Measurements from ENCODE around the gene SCD5. TPM values are rescaled to one million over a fixed set of nuclear protein-coding genes. Genes with fewer than 3 reads are reported as not detected.

SCD5 gene
- total RNA-seq, 1 donor from 2014 or later: 36.9 TPM

DNA sequence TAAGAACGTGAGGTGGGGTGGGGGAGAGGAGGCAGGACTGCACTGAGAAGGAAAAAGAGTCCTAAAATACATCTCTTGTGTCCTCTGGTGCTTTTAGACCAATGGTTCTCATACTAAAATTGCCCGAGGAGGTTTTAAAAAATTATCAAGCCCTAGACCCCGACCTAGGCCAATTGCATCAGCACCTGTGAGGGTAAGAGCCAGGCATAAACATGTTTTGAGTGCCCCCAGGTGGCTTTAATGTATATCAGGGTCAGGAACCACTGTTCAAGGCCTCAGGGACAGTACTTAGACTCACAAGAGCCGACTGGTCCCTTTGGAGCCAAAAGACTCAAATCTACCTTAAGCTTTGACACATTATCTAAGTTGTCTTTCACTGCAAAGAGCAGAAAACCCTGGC lies 199.3 kb downstream of the SCD5 start:
- Histone ChIP-seq H3K27ac (no peak overlapping the region), H4K20me1 (ENCODE audit: low read depth) (no peaks in the 10 kb centered on the region), H3K79me2 (ENCODE audit: low read depth) (no peaks in the 10 kb centered on the region), H3K4me1 (no peaks in the 10 kb centered on the region), H3K9me3 (ENCODE audit: low read depth) (no peaks in the 10 kb centered on the region), H3K4me3 (no peak overlapping the region), H3K36me3 (no peaks in the 10 kb centered on the region), H3K9ac (no peak overlapping the region), H3K4me2 (no peak overlapping the region), H3K27me3 (no peaks in the 10 kb centered on the region), H2AFZ (replicated peaks) (no peak overlapping the region), H3F3A (ENCODE audit: low read depth) (no peaks in the 10 kb centered on the region)
- Mint-ChIP-seq H3K27ac (no peak overlapping the region), H3K36me3 (no peaks in the 10 kb centered on the region), H3K4me1 (no peaks in the 10 kb centered on the region), H3K4me3 (no peak overlapping the region), H3K27me3 (ENCODE audit: insufficient read depth, low read depth) (peaks cover 6% of the 10 kb centered on the region), H3K9me3 (no peaks in the 10 kb centered on the region)
- DNase-seq (ENCODE audit: low spot score): peak; percentile 32
- TF ChIP-seq EZH2 (IDR thresholded peaks at IDR 0.05) (no peak), EZH2phosphoT487 (IDR thresholded peaks at IDR 0.05) (no peak)
- TF ChIP-seq, protein P1, sequence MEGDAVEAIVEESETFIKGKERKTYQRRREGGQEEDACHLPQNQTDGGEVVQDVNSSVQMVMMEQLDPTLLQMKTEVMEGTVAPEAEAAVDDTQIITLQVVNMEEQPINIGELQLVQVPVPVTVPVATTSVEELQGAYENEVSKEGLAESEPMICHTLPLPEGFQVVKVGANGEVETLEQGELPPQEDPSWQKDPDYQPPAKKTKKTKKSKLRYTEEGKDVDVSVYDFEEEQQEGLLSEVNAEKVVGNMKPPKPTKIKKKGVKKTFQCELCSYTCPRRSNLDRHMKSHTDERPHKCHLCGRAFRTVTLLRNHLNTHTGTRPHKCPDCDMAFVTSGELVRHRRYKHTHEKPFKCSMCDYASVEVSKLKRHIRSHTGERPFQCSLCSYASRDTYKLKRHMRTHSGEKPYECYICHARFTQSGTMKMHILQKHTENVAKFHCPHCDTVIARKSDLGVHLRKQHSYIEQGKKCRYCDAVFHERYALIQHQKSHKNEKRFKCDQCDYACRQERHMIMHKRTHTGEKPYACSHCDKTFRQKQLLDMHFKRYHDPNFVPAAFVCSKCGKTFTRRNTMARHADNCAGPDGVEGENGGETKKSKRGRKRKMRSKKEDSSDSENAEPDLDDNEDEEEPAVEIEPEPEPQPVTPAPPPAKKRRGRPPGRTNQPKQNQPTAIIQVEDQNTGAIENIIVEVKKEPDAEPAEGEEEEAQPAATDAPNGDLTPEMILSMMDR (IDR thresholded peaks at IDR 0.05): peak; percentile 39

DNA sequence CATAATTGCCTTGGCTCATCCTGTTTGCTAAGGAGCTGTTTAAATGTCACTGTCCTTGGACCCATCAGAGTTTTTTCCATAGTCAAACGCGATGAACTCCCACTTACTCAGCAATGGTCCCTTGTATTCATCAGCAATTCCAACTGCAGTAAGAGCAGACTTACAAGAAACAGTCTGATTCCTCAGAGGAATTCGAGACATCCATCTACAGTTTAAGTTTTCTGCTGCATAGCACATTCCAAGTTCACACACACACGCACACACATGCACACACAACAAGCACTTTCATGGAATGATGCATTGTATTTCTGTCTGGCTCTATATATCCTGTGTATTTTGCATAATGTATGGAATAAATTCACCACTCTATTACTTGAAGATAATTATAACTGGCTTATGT lies 204.1 kb downstream of the SCD5 start:
- Histone ChIP-seq H3K4me1 (peaks cover 15% of the 10 kb centered on the region), H3K4me2 (no peak overlapping the region), H3F3A (ENCODE audit: low read depth) (no peaks in the 10 kb centered on the region), H3K9me3 (ENCODE audit: low read depth) (no peaks in the 10 kb centered on the region), H4K20me1 (ENCODE audit: low read depth) (no peaks in the 10 kb centered on the region), H2AFZ (replicated peaks) (no peak overlapping the region), H3K27ac (no peak overlapping the region), H3K79me2 (ENCODE audit: low read depth) (no peaks in the 10 kb centered on the region), H3K27me3 (no peaks in the 10 kb centered on the region), H3K4me3 (no peak overlapping the region), H3K9ac (no peak overlapping the region), H3K36me3 (no peaks in the 10 kb centered on the region)
- H3K9me3 Mint-ChIP-seq: no peaks in the 10 kb centered on the region
- no peaks in the 10 kb centered on the region for H3K4me1 Mint-ChIP-seq
- no peaks in the 10 kb centered on the region for H3K36me3 Mint-ChIP-seq
- DNase-seq (ENCODE audit: low spot score): no peak
- H3K4me3 Mint-ChIP-seq: no peak overlapping the region
- no peak overlapping the region for H3K27ac Mint-ChIP-seq
- peaks cover 6% of the 10 kb centered on the region for H3K27me3 Mint-ChIP-seq (ENCODE audit: insufficient read depth, low read depth)
- no peak for TF ChIP-seq EZH2 (IDR thresholded peaks at IDR 0.05)
- no peak for TF ChIP-seq EZH2phosphoT487 (IDR thresholded peaks at IDR 0.05)

DNA sequence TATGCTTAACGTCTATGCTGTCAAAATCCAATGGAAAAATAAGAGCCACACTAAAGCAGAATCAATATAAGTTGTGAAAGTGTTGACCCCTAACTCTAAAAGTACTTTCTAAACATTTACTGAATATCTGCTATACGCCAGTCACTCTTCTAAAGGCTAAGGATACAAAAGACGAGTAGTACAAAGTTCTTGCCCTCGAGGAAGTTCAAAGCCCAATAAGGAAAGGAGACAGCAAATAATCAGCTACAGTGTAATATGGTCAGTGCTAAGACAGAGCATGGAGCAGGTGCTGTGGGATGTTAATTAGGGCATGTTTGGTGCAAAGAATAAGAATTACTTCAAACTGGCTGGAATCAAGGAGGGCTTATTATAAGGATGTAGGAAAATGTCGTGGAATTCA lies 205.2 kb downstream of the SCD5 start:
- Histone ChIP-seq H2AFZ (replicated peaks) (no peak overlapping the region), H3K27me3 (no peaks in the 10 kb centered on the region), H3K4me1 (peaks cover 15% of the 10 kb centered on the region), H4K20me1 (ENCODE audit: low read depth) (no peaks in the 10 kb centered on the region), H3K36me3 (no peaks in the 10 kb centered on the region), H3K27ac (no peak overlapping the region), H3K79me2 (ENCODE audit: low read depth) (no peaks in the 10 kb centered on the region), H3K9me3 (ENCODE audit: low read depth) (no peaks in the 10 kb centered on the region), H3F3A (ENCODE audit: low read depth) (no peaks in the 10 kb centered on the region), H3K4me2 (no peak overlapping the region), H3K4me3 (no peak overlapping the region), H3K9ac (no peak overlapping the region)
- TF ChIP-seq EZH2 (IDR thresholded peaks at IDR 0.05): no peak
- TF ChIP-seq EZH2phosphoT487 (IDR thresholded peaks at IDR 0.05): no peak
- TF ChIP-seq, protein P1 (IDR thresholded peaks at IDR 0.05): no peak
- peaks cover 6% of the 10 kb centered on the region for H3K27me3 Mint-ChIP-seq (ENCODE audit: insufficient read depth, low read depth)
- no peaks in the 10 kb centered on the region for H3K36me3 Mint-ChIP-seq
- H3K9me3 Mint-ChIP-seq: no peaks in the 10 kb centered on the region
- no peak overlapping the region for H3K4me3 Mint-ChIP-seq
- H3K27ac Mint-ChIP-seq: no peak overlapping the region
- H3K4me1 Mint-ChIP-seq: no peaks in the 10 kb centered on the region
- no peak for DNase-seq (ENCODE audit: low spot score)

DNA sequence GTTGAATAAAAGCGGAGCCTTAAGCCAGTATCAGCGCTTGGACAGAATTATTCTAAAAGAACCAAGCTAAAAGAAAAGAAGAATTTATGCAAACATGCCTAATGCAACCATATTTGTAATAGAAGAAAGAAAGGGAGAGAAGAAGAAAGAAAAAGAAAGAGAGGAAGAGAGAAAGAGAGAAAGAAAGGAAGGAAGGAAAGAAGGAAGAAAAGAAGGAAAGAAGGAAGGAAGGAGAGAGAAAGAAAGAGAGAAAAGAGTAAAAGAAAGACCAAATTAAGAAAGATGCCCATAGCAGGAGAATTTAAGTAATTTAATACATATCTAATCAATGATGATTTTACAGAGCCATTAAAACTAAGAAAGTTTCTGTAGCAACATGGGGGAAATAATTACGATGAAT lies 206.0 kb downstream of the SCD5 start:
- no peaks in the 10 kb centered on the region for H3K4me1 Mint-ChIP-seq
- no peaks in the 10 kb centered on the region for H3K36me3 ChIP-seq
- H3K9me3 ChIP-seq (ENCODE audit: low read depth): no peaks in the 10 kb centered on the region
- H3K4me3 Mint-ChIP-seq: no peak overlapping the region
- no peak for DNase-seq (ENCODE audit: low spot score)
- H3K4me2 ChIP-seq: no peak overlapping the region
- H3K9me3 Mint-ChIP-seq: no peaks in the 10 kb centered on the region
- H3K27ac ChIP-seq: no peak overlapping the region
- H3K27me3 ChIP-seq: no peaks in the 10 kb centered on the region
- H3K9ac ChIP-seq: no peak overlapping the region
- H3K79me2 ChIP-seq (ENCODE audit: low read depth): no peaks in the 10 kb centered on the region
- H4K20me1 ChIP-seq (ENCODE audit: low read depth): no peaks in the 10 kb centered on the region
- no peak overlapping the region for H3K27ac Mint-ChIP-seq
- no peaks in the 10 kb centered on the region for H3K36me3 Mint-ChIP-seq
- peaks cover 15% of the 10 kb centered on the region for H3K4me1 ChIP-seq
- no peak overlapping the region for H3K4me3 ChIP-seq
- H2AFZ ChIP-seq (replicated peaks): no peak overlapping the region
- TF ChIP-seq EZH2phosphoT487 (IDR thresholded peaks at IDR 0.05): no peak
- TF ChIP-seq EZH2 (IDR thresholded peaks at IDR 0.05): no peak
- TF ChIP-seq, protein P1 (IDR thresholded peaks at IDR 0.05): no peak
- H3F3A ChIP-seq (ENCODE audit: low read depth): no peaks in the 10 kb centered on the region
- peaks cover 6% of the 10 kb centered on the region for H3K27me3 Mint-ChIP-seq (ENCODE audit: insufficient read depth, low read depth)
